ENCODE data around the gene ZBTB9. TPM values are rescaled to one million over a fixed set of nuclear protein-coding genes. Genes with fewer than 3 reads are reported as not detected.
A peak's percentile ranks its signal among the peaks of the same experiment; 100 is the strongest.

ZBTB9 gene
- total RNA-seq, 1 donor = 5.5 TPM

DNA sequence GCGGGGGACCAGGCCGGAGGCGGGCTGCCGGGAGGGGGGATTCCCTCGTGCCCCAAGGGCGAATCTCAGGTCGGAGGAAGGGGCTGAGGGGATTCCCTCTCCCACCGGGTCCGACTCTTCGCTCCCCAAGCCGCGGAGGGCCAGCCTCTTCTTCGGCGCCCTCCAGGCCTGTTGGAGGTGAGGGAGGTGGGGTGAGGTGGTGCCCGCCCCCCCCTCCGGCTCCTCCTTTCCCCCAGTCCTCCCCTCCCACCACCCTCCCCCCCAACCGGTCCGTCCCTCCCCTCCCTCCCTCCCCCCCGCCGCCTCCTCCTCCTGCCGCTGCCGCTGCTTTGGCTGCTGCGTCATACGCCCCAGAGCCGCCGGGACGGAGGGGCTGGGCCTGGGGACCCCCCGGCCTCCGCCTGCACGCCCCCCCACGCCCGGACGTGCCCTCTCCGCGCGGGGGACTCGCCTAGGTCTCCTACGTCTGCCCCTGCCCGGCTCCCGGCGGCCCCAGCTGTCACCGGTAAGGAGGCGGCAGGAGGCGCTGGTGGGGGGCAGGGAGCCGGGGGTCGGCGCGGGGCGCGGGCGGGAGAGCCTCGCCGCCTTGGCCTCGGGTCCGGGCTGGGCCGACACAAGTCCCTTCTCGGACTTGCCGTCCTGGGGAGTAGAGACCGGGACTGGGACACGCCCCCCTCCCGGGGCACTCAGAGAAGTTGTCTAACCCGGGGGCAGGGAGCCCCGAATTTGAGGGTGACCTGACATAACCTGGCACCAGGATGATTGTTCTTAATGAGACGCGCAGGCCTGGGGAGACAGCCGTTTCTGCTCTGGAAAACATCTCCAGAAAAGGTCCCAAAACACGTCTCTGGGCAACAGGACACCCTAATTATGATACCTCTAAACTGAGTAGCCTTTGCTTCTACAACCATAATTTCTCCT is 43.4 kb upstream of the ZBTB9 start, which contains the start of gene PHF1:
Gene PHF1 (plus strand): TSS at position 304 of the 921 bp plus-strand sequence. CDS start 1,250 bp downstream, outside the sequence.
- TF ChIP-seq, protein P1, sequence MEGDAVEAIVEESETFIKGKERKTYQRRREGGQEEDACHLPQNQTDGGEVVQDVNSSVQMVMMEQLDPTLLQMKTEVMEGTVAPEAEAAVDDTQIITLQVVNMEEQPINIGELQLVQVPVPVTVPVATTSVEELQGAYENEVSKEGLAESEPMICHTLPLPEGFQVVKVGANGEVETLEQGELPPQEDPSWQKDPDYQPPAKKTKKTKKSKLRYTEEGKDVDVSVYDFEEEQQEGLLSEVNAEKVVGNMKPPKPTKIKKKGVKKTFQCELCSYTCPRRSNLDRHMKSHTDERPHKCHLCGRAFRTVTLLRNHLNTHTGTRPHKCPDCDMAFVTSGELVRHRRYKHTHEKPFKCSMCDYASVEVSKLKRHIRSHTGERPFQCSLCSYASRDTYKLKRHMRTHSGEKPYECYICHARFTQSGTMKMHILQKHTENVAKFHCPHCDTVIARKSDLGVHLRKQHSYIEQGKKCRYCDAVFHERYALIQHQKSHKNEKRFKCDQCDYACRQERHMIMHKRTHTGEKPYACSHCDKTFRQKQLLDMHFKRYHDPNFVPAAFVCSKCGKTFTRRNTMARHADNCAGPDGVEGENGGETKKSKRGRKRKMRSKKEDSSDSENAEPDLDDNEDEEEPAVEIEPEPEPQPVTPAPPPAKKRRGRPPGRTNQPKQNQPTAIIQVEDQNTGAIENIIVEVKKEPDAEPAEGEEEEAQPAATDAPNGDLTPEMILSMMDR (IDR thresholded peaks at IDR 0.05; ENCODE audit: insufficient read depth, low read length) = no peak
- peak within 1 kb of the TSS; percentile 76 for H3K4me3 ChIP-seq (ENCODE audit: low read depth, low read length)
- peak; percentile 85 for DNase-seq (ENCODE audit: low read depth)

DNA sequence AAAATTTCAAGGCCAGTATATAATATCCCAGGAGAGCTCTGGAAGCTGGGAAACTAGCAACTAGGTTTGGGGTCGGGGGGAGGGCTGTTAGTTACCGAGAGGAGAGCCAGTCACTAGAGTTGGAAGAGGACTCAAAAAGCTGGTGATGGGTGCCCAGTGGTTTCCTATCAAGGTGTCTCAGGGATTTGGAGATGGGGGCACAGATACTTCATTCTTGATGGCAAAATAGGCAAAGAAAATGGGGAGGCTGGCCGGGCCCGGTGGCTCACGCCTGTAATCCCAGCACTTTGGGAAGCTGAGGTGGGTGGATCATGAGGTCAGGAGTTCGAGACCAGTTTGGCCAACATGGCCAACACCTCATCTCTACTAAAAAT is 42.8 kb upstream of the ZBTB9 start:
- DNase-seq (ENCODE audit: low read depth) = no peak
- peak overlapping the region; percentile 76 for H3K4me3 ChIP-seq (ENCODE audit: low read depth, low read length)
- TF ChIP-seq, protein P1 (IDR thresholded peaks at IDR 0.05; ENCODE audit: insufficient read depth, low read length) = no peak

DNA sequence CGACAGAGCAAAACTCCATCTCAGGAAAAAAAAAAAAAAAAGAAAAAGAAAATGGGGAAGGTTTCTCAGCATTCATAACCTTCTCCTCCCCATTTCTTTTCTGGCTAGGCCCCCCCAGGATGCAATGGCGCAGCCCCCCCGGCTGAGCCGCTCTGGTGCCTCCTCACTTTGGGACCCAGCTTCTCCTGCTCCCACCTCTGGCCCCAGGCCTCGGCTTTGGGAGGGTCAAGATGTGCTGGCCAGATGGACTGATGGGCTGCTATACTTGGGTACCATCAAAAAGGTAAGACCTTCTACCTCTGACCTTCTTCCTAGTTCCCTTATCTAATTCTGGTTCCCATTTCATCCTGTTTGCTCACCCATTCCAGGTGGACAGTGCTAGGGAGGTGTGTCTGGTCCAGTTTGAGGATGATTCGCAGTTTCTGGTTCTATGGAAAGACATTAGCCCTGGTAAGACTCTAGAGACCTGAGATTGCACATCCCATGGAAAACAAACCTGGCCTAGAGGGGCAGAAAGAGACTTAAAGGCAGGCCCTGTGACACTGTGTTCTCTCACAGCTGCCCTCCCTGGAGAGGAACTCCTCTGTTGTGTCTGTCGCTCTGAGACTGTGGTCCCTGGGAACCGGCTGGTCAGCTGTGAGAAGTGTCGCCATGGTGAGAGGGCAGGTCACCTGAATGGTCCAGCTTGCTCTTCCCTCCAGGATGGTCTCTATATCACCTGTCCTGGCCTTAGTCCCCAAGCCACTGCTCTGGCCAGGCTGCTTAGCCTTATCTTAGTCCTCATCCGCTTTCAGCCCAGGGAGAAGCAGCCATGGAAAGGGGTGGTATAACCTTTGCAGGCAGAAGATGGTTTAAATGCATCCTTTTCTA is 42.0 kb upstream of the ZBTB9 start:
- TF ChIP-seq, protein P1 (IDR thresholded peaks at IDR 0.05; ENCODE audit: insufficient read depth, low read length) = no peak

DNA sequence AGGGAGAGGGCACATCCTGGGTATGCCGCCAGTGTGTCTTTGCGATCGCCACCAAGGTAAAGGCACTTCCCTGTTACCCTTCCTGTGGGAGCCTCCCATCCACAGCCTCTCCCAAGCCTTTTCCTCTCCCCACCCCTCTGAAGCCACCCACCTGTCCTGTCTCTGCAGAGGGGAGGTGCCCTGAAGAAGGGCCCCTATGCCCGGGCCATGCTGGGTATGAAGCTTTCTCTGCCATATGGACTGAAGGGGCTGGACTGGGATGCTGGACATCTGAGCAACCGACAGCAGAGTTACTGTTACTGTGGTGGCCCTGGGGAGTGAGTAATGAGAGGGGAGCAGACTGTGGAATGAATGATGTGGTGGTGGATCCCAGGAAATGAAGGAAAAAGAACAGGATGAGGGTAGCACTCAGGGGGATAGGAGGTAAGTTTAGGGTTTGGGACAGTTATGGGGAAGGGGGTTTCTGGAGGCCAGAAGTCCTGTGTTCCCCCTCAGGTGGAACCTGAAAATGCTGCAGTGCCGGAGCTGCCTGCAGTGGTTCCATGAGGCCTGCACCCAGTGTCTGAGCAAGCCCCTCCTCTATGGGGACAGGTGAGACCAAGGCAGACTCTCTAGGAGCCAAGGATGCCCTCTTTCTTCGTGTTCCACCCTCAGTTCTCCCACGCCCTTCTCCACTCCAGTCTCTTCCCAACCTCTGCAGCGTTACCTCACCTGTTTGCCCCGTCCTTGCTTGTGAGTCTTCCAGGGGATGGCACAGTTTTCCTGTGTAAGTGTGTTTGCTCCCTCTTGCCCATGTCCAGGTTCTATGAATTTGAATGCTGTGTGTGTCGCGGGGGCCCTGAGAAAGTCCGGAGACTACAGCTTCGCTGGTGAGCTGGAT is 40.9 kb upstream of the ZBTB9 start:
- no peak overlapping the region for H3K4me3 ChIP-seq (ENCODE audit: low read depth, low read length)
- DNase-seq (ENCODE audit: low read depth) = no peak
- TF ChIP-seq, protein P1 (IDR thresholded peaks at IDR 0.05; ENCODE audit: insufficient read depth, low read length) = no peak

More for the DNA sequence above, 42.0 kb upstream of the ZBTB9 start:
- DNase-seq (ENCODE audit: low read depth) = no peak
- H3K4me3 ChIP-seq (ENCODE audit: low read depth, low read length) = peak overlapping the region; percentile 5

DNA sequence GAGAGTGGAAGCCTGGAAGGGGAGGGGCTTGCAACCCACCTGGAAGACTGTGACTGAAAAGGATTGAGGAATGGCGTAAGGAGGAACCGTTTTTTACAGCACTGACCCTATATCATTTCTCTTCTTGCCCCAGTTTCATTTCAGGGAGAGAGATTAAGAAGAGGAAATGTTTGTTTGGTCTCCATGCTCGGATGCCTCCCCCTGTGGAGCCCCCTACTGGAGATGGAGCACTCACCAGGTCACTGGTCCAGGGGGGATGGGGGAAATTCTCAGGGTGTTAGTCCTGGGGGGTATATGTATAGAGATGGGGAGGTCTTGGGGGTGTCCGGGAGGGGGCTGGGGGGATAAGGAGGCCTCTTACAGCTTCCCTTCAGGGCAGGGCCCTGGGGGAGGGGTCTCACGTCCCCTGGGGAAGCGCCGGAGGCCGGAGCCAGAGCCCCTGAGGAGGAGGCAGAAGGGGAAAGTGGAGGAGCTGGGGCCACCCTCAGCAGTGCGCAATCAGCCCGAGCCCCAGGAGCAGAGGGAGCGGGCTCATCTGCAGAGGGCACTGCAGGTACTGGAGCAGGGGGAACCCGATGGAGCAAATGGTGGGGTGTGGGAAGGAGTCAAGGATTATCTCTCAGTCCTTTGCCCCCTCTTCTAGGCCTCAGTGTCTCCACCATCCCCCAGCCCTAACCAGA is 39.6 kb upstream of the ZBTB9 start:
- H3K4me3 ChIP-seq (ENCODE audit: low read depth, low read length) = no peak overlapping the region
- TF ChIP-seq, protein P1 (IDR thresholded peaks at IDR 0.05; ENCODE audit: insufficient read depth, low read length) = peak; percentile 53

More for the DNA sequence above, 39.6 kb upstream of the ZBTB9 start:
- no peak for DNase-seq (ENCODE audit: low read depth)

All from fibroblast of the aortic adventitia (primary cell).